NCI-H446 (cell line): ENCODE measurements around the gene FBXW10.
"Not testable (repeated sequence)": the region's sequence is repeated elsewhere in the genome, so short reads cannot be mapped to it uniquely, and the experiment has no call there.

ENCODE experiments used
- DNase-seq, 2 experiments: peaks; one replicate each; lab custom pipeline; 2025; lab: John Stamatoyannopoulos, UW

Gene FBXW10

DNA sequence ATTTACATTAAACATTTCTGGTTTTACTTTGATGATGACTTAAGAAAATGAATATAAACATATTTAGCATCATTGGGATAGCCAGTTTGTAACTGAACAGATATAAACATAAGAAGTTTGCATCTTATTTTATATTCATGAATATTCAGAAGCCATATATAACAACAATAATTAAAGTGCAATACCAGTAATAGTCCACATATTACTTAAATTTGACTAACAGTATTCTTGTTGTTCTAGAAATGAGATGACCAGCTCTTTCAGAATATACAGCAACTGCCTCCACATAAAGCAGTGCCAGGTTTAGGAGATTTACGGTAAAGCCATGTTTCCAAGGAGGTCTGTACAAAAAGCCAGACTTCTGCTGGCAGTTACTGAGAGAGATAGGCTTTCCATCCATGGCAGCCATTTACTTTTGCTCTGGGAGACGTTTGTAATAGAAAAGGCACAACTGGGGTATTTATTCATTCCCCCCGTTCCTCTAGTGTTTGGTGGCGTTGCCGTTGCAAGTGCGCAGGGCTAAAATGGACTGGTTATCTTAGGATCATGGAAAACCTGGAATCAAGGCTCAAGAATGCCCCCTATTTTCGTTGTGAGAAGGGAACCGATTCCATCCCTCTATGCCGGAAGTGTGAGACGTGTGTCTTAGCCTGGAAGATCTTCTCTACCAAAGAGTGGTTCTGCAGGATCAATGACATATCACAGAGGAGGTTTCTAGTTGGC lies at the start of gene FBXW10:
Gene FBXW10 (plus strand): TSS at position 356 of the 723 bp plus-strand sequence. CDS start 191 bp downstream, at position 547.
- DNase-seq: not testable (repeated sequence)

GRCh38 chr17:18695143-18695542 lies 48.7 kb upstream of the FBXW10 start:
- not testable (repeated sequence) for DNase-seq

DNA sequence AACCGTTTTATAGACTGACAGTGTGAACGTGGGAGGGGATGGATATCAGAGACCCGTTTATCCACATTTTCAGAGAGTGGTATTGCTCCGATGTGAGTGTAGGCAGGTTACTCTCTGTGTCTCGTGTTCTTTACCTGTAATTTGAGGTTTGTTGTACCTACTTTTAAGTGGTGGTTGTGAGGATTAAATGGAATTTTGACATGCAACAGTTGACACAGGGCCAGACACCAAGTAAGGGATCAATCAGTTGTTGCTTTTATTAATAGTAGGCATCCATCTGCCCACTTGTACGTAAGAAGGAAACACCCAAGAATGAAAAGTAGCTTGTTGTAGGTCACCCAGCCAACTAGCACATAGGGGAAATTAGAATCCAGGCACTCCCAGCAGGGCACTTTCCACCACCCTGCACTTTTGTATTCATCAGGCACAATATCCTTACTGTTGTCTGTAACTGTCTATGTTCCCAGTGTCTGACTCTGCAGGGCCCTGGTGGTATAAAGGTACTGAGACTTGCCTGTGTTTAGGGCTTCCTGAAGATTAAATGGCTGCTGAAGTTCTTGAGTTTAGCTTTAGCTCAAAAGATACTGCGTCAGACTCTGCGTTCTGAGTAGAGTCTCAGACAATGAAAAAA lies 45.3 kb upstream of the FBXW10 start:
- DNase-seq: not testable (repeated sequence)

GRCh38 chr17:18705955-18706354 lies 37.9 kb upstream of the FBXW10 start:
- not testable (repeated sequence) for DNase-seq

DNA sequence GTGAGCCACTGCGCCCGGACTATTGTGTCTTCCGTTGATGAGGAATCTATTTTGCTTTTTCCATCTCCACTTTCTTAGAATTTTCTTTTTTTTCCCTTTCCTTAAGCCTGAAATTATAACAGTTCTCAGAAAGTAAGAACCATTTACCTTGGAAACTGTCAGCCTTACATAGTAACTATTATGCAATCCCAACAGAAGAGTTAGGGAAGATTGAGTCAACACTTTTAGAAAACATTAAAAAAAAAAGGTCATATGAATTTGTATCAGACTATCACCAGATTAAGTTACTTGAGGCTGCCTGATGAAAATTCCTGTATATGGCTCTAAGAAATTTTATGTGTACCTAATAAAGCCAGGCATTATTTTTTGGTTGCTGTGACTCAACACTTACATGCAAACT lies 35.6 kb upstream of the FBXW10 start:
- DNase-seq: not testable (repeated sequence)

- DNase-seq: peak; percentile 15 to 67
Observed at GRCh38 chr17:18712354-18712999, 31.4 kb upstream of the FBXW10 start.

- not testable (repeated sequence) for DNase-seq
Observed at GRCh38 chr17:18718643-18719427, 25.0 kb upstream of the FBXW10 start.

DNA sequence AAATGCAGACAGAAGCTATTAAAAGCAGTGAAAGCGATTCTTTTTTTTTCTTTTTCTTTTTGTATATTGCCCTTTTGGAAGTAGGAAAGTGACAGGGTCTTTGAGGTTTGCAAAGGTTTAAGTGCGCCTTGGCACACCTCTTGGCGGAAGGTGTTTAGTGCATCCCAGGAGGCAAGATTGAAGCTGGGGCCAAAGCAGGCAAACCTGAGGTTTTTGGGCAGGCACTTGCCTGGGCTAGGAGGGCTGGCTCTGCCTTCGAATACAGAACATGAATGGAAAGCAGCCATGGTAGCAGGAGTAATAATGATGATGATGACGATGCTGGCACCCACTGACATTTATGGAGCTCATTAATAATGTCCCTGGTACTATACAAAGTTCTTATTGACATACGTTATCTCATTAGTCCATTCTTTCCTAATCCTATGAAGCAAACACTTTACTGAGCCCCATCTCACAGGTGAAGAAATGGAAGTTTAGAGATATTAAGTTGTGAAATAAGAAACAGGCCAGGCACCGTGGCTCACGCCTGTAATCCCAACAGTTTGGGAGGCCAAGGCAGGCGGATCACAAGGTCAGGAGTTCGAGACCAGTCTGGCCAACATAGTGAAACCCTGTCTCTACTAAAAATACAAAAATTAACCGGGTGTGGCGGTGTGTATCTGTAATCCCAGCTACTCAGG lies 24.3 kb upstream of the FBXW10 start:
- not testable (repeated sequence) for DNase-seq

GRCh38 chr17:18721775-18722547 lies 21.9 kb upstream of the FBXW10 start:
- not testable (repeated sequence) for DNase-seq

DNA sequence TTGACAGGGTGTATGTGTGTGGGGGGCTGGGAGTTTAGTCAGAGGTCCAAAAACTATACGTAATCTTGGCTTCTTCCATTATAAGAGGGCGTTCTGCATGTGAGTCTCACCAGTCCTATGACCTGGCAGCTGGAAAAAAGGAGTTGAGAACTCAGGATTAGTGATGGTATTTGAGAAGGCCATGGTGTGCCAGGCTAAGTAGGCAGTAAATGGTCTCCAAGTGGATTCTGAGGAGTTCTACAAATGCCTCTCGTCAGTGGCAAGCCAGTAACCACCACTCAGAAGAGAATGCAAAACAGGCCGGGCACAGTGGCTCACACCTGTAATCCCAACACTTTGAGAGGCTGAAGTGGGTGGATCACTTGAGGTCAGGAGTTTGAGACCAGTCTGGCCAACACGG lies 21.2 kb upstream of the FBXW10 start:
- not testable (repeated sequence) for DNase-seq

- DNase-seq: not testable (repeated sequence)
Observed at GRCh38 chr17:18723509-18723908, 20.3 kb upstream of the FBXW10 start.

- DNase-seq: not testable (repeated sequence)
Observed at GRCh38 chr17:18732438-18732837, 11.4 kb upstream of the FBXW10 start.

DNA sequence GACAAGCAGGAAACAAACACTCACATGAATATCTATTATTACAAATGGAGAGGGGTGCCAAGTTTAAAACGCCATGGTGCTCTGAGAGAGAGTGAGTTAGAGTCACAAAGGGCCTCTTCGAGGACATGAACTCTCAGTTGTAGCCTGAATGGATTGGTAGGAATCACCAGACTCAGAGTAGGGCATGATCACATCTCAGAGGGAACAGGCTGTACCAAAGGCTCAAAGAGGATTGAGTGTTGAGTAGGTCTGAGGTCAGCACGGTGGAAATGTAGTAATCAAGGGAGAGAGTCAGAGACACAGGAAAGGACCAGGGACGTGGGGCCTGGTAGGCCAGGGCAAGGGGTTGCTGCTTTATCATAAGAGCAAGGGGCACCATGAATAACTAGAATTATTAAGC lies 10.5 kb upstream of the FBXW10 start:
- DNase-seq: not testable (repeated sequence)

- not testable (repeated sequence) for DNase-seq
Observed at GRCh38 chr17:18739616-18740391, 4.0 kb upstream of the FBXW10 start.

GRCh38 chr17:18741228-18741627 lies 2.6 kb upstream of the FBXW10 start:
- DNase-seq: not testable (repeated sequence)

DNA sequence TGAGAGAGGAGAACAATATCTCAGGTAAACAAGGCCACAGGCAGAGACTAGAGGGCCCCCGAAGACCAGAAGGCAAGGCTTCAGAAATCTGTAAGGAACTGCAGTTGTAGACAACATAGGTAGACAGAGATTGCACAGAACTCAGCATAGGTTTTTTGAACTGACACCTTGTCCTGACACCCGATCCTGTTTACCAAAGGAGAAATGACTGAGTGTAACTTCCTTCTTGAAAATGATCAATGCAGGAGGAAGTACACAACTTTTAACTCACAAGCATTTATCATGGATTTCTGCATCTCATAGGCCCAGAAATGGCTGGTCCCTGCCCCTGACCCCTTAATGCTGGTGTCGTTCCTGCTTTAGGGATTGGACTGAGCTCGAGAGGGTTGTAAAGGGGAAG lies 872 bp downstream of the FBXW10 start:
- not testable (repeated sequence) for DNase-seq

- DNase-seq: not testable (repeated sequence)
Observed at GRCh38 chr17:18746551-18746950, 2.7 kb downstream of the FBXW10 start.

GRCh38 chr17:18747501-18747900 lies 3.6 kb downstream of the FBXW10 start:
- DNase-seq: not testable (repeated sequence)

GRCh38 chr17:18750242-18750641 lies 6.4 kb downstream of the FBXW10 start:
- DNase-seq: not testable (repeated sequence)
